GM06990 (cell line): ENCODE data around the gene EIF4EBP3.

ENCODE experiments used
- DNase-seq: peaks from one replicate; pipeline ENCODE4 v3.0.0-alpha.2; 2011; ENCODE audit not compliant: insufficient read length; ENCODE audit errors: extremely low read depth
- H3K27me3 ChIP-seq: replicated peaks from 2 replicates; pipeline ENCODE4 v1.6.0; 2011; ENCODE audit warnings: low read length; ENCODE audit not compliant: control insufficient read depth, insufficient read depth
- H3K36me3 ChIP-seq: 2 replicates; pipeline ENCODE4 v1.5.1; 2011; ENCODE audit warnings: low read length; ENCODE audit not compliant: control insufficient read depth, insufficient read depth
- H3K4me3 ChIP-seq: replicated peaks from 2 replicates; pipeline ENCODE4 v1.5.1; 2011; ENCODE audit warnings: low read depth, mild to moderate bottlenecking, control low read depth, low read length
- CTCF ChIP-seq: IDR thresholded peaks from 2 replicates; pipeline ENCODE4 v1.5.1; 2011; ENCODE audit warnings: low read length, control low read depth, mild to moderate bottlenecking, inconsistent platforms; ENCODE audit not compliant: insufficient read depth, poor library complexity, severe bottlenecking

EIF4EBP3 gene

GRCh38 chr5:140567136-140567818, 19.8 kb downstream of the EIF4EBP3 start:
- no peak for TF ChIP-seq CTCF
- H3K4me3 ChIP-seq: no peak overlapping the region
- H3K27me3 ChIP-seq: no peaks in the 10 kb centered on the region
- DNase-seq: no peak
- peaks cover 17% of the 10 kb centered on the region for H3K36me3 ChIP-seq

- no peak for DNase-seq
- no peak for TF ChIP-seq CTCF
- no peak overlapping the region for H3K4me3 ChIP-seq
- H3K27me3 ChIP-seq: no peaks in the 10 kb centered on the region
- H3K36me3 ChIP-seq: peaks cover 17% of the 10 kb centered on the region
These were observed 20.4 kb downstream of the EIF4EBP3 start for GRCh38 chr5:140567871-140568270.

- no peak for DNase-seq
- Histone ChIP-seq H3K4me3 (no peak overlapping the region), H3K27me3 (no peaks in the 10 kb centered on the region), H3K36me3 (peaks cover 17% of the 10 kb centered on the region)
- TF ChIP-seq CTCF: no peak
These were observed 21.1 kb downstream of the EIF4EBP3 start for GRCh38 chr5:140568443-140569063.

- H3K4me3 ChIP-seq: no peak overlapping the region
- no peaks in the 10 kb centered on the region for H3K27me3 ChIP-seq
- no peak for TF ChIP-seq CTCF
- no peak for DNase-seq
- peaks cover 17% of the 10 kb centered on the region for H3K36me3 ChIP-seq
These were observed 21.7 kb downstream of the EIF4EBP3 start for GRCh38 chr5:140569197-140569596.

- H3K36me3 ChIP-seq: peaks cover 17% of the 10 kb centered on the region
- H3K27me3 ChIP-seq: no peaks in the 10 kb centered on the region
- H3K4me3 ChIP-seq: no peak overlapping the region
- no peak for DNase-seq
- TF ChIP-seq CTCF: no peak
These were observed 22.6 kb downstream of the EIF4EBP3 start for GRCh38 chr5:140570058-140570457.
